Muscle layer of duodenum (tissue), 2 donors: Measurements from ENCODE around the gene APC.

Experiments
- H3K27ac ChIP-seq: one replicate; pipeline ENCODE4 v1.7.0; 2013; ENCODE audit warnings: mild to moderate bottlenecking, low read length
- H3K27me3 ChIP-seq: one replicate; pipeline ENCODE4 v1.7.0; 2013; ENCODE audit warnings: low read depth, mild to moderate bottlenecking, control low read depth, low read length
- H3K36me3 ChIP-seq, 2 donors: one replicate each; pipeline ENCODE4 v1.7.0; 2013; ENCODE audit warnings: low read length in 2 of 2, control low read depth in 1 of 2, mild to moderate bottlenecking in 1 of 2; ENCODE audit not compliant: insufficient read depth in 2 of 2, control insufficient read depth in 1 of 2
- H3K4me1 ChIP-seq, 2 donors: one replicate each; pipeline ENCODE4 v1.7.0; 2013; ENCODE audit warnings: low read length in 2 of 2, mild to moderate bottlenecking in 2 of 2, control low read depth in 1 of 2, moderate library complexity in 1 of 2; ENCODE audit not compliant: insufficient read depth in 2 of 2, control insufficient read depth in 1 of 2
- H3K4me3 ChIP-seq, 2 donors: one replicate each; pipeline ENCODE4 v1.7.0; 2013; ENCODE audit warnings: low read length in 2 of 2, low read depth in 1 of 2, mild to moderate bottlenecking in 1 of 2
- H3K9me3 ChIP-seq, 2 donors: one replicate each; pipeline ENCODE4 v1.7.0; 2013; ENCODE audit warnings: low read length in 2 of 2, control low read depth in 1 of 2, mild to moderate bottlenecking in 1 of 2; ENCODE audit not compliant: control insufficient read depth in 1 of 2
- donor health status: healthy.

The APC gene

DNA sequence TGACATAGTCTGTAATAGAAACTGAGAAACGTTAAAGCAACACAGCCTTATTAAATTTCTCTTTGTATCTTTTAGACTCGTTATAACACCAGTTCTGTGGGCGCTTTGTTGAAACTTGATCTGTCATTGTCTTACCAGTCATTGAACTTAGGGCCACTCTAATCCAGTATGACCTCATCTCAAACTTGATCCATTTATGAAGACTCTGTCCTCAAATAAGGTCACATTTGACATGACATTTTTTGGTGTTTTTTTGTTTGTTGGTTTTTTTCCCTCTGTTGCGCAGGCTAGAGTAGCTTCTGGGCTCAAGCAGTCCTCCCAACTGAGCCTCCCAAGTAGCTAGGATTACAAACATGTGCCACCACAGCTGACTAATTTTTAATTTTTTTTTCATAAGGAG lies 5.9 kb downstream of the APC start:
- no peak overlapping the region for H3K27ac ChIP-seq
- H3K9me3 ChIP-seq = no peaks in the 10 kb centered on the region
- peaks cover 0 to 5% of the 10 kb centered on the region in 2 donors for H3K4me1 ChIP-seq

GRCh38 chr5:112752335-112752734 lies 14.7 kb downstream of the APC start:
- peaks cover 0 to 6% of the 10 kb centered on the region in 2 donors for H3K4me1 ChIP-seq

More for the DNA sequence above, 5.9 kb downstream of the APC start:
- no peaks in the 10 kb centered on the region for H3K27me3 ChIP-seq
- no peak overlapping the region for H3K4me3 ChIP-seq
- H3K36me3 ChIP-seq = no peaks in the 10 kb centered on the region

GRCh38 chr5:112755703-112756102 lies 18.0 kb downstream of the APC start:
- no peaks in the 10 kb centered on the region for H3K9me3 ChIP-seq
- no peak overlapping the region for H3K27ac ChIP-seq
- no peaks in the 10 kb centered on the region for H3K27me3 ChIP-seq

More at GRCh38 chr5:112752335-112752734, 14.7 kb downstream of the APC start:
- no peak overlapping the region for H3K27ac ChIP-seq
- H3K27me3 ChIP-seq = no peaks in the 10 kb centered on the region
- H3K4me3 ChIP-seq = no peak overlapping the region
- H3K36me3 ChIP-seq = no peaks in the 10 kb centered on the region
- no peaks in the 10 kb centered on the region for H3K9me3 ChIP-seq

GRCh38 chr5:112757468-112758208 lies 20.0 kb downstream of the APC start:
- Histone ChIP-seq H3K27ac (no peak overlapping the region), H3K27me3 (no peaks in the 10 kb centered on the region), H3K4me1 (peaks cover 0 to 9% of the 10 kb centered on the region in 2 donors), H3K9me3 (no peaks in the 10 kb centered on the region), H3K36me3 (no peaks in the 10 kb centered on the region), H3K4me3 (no peak overlapping the region)

More at GRCh38 chr5:112755703-112756102, 18.0 kb downstream of the APC start:
- Histone ChIP-seq H3K4me3 (no peak overlapping the region), H3K36me3 (no peaks in the 10 kb centered on the region), H3K4me1 (peaks cover 0 to 9% of the 10 kb centered on the region in 2 donors)

DNA sequence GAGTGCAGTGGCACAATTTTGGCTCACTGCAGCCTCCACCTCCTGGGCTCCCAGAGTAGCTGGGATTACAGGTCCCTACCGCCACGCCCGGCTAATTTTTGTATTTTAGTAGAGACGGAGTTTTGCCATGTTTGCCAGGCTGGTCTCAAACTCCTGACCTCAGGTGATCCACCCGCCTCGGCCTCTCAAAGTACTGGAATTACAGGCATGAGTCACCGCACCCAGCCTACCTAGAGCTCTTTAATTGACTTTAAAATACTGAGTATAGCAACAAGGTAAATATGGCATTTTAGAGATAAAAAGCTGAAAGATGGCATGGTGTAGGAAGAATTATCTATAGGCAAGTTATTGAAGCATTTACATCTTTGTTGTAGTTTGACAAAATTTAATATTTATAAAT lies 21.0 kb downstream of the APC start:
- no peaks in the 10 kb centered on the region for H3K36me3 ChIP-seq
- no peaks in the 10 kb centered on the region for H3K9me3 ChIP-seq
- H3K27me3 ChIP-seq = no peaks in the 10 kb centered on the region
- no peak overlapping the region for H3K27ac ChIP-seq
- H3K4me3 ChIP-seq = no peak overlapping the region
- H3K4me1 ChIP-seq = peaks cover 0 to 9% of the 10 kb centered on the region in 2 donors

- H3K27ac ChIP-seq = no peak overlapping the region
These were observed 24.6 kb downstream of the APC start for GRCh38 chr5:112762113-112762810.

GRCh38 chr5:112763165-112763564 lies 25.5 kb downstream of the APC start:
- Histone ChIP-seq H3K36me3 (peaks cover 0 to 8% of the 10 kb centered on the region in 2 donors), H3K27ac (no peak overlapping the region), H3K4me3 (no peak overlapping the region)

More at GRCh38 chr5:112762113-112762810, 24.6 kb downstream of the APC start:
- Histone ChIP-seq H3K4me1 (peaks cover 0 to 3% of the 10 kb centered on the region in 2 donors), H3K36me3 (no peaks in the 10 kb centered on the region), H3K4me3 (no peak overlapping the region), H3K9me3 (no peaks in the 10 kb centered on the region), H3K27me3 (no peaks in the 10 kb centered on the region)

GRCh38 chr5:112772124-112772523 lies 34.4 kb downstream of the APC start:
- no peaks in the 10 kb centered on the region for H3K9me3 ChIP-seq
- H3K36me3 ChIP-seq = peaks cover 16 to 28% of the 10 kb centered on the region in 2 donors
- H3K27ac ChIP-seq = no peak overlapping the region
- no peaks in the 10 kb centered on the region for H3K27me3 ChIP-seq
- H3K4me1 ChIP-seq = no peaks in the 10 kb centered on the region
- H3K4me3 ChIP-seq = no peak overlapping the region

More at GRCh38 chr5:112763165-112763564, 25.5 kb downstream of the APC start:
- no peaks in the 10 kb centered on the region for H3K27me3 ChIP-seq
- no peaks in the 10 kb centered on the region for H3K9me3 ChIP-seq
- no peaks in the 10 kb centered on the region for H3K4me1 ChIP-seq

DNA sequence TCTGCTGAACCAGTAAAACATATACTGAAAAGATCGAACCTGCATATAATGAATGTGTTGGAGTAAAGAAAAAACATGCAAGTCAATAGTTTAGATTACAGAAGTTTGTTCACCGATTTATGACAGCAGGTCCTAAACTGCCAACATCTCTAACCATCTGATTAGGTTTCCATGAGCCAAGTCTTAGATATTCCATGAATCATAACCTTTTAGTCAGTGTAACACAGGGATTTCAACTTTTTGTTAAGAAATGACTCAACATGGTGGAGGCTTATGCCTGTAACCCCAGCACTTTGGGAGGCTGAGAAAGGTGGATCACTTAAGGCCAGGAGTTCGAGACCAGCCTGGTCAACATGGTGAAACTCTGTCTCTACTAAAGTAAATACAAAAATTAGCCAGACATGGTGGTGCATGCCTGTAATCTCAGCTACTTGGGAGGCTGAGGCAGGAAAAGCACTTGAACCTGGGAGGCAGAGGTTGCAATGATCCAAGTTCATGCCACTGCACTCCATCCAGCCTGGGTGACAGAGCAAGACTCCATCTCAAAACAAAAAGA lies 38.7 kb downstream of the APC start:
- Histone ChIP-seq H3K9me3 (no peaks in the 10 kb centered on the region), H3K4me3 (no peak overlapping the region), H3K36me3 (peaks cover 18 to 32% of the 10 kb centered on the region in 2 donors), H3K4me1 (no peaks in the 10 kb centered on the region), H3K27me3 (no peaks in the 10 kb centered on the region), H3K27ac (no peak overlapping the region)

- H3K27ac ChIP-seq = no peak overlapping the region
- H3K4me1 ChIP-seq = no peaks in the 10 kb centered on the region
- no peak overlapping the region for H3K4me3 ChIP-seq
- no peaks in the 10 kb centered on the region for H3K27me3 ChIP-seq
- no peaks in the 10 kb centered on the region for H3K9me3 ChIP-seq
- H3K36me3 ChIP-seq = peaks cover 17 to 48% of the 10 kb centered on the region in 2 donors
These were observed 41.8 kb downstream of the APC start for GRCh38 chr5:112779531-112779930.

- Histone ChIP-seq H3K36me3 (peaks cover 8 to 48% of the 10 kb centered on the region in 2 donors), H3K27me3 (no peaks in the 10 kb centered on the region), H3K27ac (no peak overlapping the region), H3K4me1 (no peaks in the 10 kb centered on the region), H3K9me3 (no peaks in the 10 kb centered on the region), H3K4me3 (no peak overlapping the region)
These were observed 47.0 kb downstream of the APC start for GRCh38 chr5:112784726-112785125.
